ENCODE results near the gene MAX.

The MAX gene

GRCh38 chr14:65149116-65149515 is 46.8 kb upstream of the MAX start (continued):
- TF ChIP-seq ZBTB49 (tag by site-specific recombination; IDR thresholded peaks at IDR 0.05; ENCODE audit: low read depth) (no peak), ZNF701 (tag by site-specific recombination; IDR thresholded peaks at IDR 0.05) (no peak), ZNF843 (tag by site-specific recombination; IDR thresholded peaks at IDR 0.05) (no peak), ZNF558 (tag by site-specific recombination; IDR thresholded peaks at IDR 0.05) (no peak), ZNF626 (tag by site-specific recombination; IDR thresholded peaks at IDR 0.05) (no peak), ZNF341 (tag by site-specific recombination; IDR thresholded peaks at IDR 0.05; ENCODE audit: low read depth) (no peak), KLF10 (tag by site-specific recombination; IDR thresholded peaks at IDR 0.05) (no peak), ZNF155 (tag by site-specific recombination; IDR thresholded peaks at IDR 0.05) (no peak), ZBTB48 (tag by site-specific recombination; IDR thresholded peaks at IDR 0.05) (no peak), ZFHX2 (tag by site-specific recombination; conservative IDR thresholded peaks at IDR 0.05) (no peak), ZNF610 (tag by site-specific recombination; IDR thresholded peaks at IDR 0.05; ENCODE audit: borderline replicate concordance) (no peak), ZNF830 (tag by site-specific recombination; IDR thresholded peaks at IDR 0.05; ENCODE audit: low read depth) (no peak), ZNF132 (tag by site-specific recombination; IDR thresholded peaks at IDR 0.05; ENCODE audit: borderline replicate concordance) (no peak)

- H3K27ac ChIP-seq (ENCODE audit: extremely low read depth, low read depth, low read length), result no peak overlapping the region
- TF ChIP-seq ZNF48 (tag by site-specific recombination; IDR thresholded peaks at IDR 0.05), result no peak
- TF ChIP-seq ZBTB6 (tag by site-specific recombination; IDR thresholded peaks at IDR 0.05), result no peak
- TF ChIP-seq ZFHX2 (tag by site-specific recombination; conservative IDR thresholded peaks at IDR 0.05), result no peak
- TF ChIP-seq ZNF654 (tag by site-specific recombination; IDR thresholded peaks at IDR 0.05; ENCODE audit: low read depth), result no peak
- no peak for TF ChIP-seq HOXA7 (CRISPR knock-in tag; IDR thresholded peaks at IDR 0.05; ENCODE audit: borderline replicate concordance)
- no peak for TF ChIP-seq ZNF416 (tag by site-specific recombination; IDR thresholded peaks at IDR 0.05)
- TF ChIP-seq ZNF140 (tag by site-specific recombination; IDR thresholded peaks at IDR 0.05), result no peak
- TF ChIP-seq OSR2 (tag by site-specific recombination; IDR thresholded peaks at IDR 0.05), result no peak
- TF ChIP-seq ZNF707 (tag by site-specific recombination; IDR thresholded peaks at IDR 0.05), result no peak
- TF ChIP-seq ZNF292 (tag by site-specific recombination; IDR thresholded peaks at IDR 0.05; ENCODE audit: borderline replicate concordance, low read depth), result no peak
- ChIA-PET POLR2A (no interaction called here), CTCF (no interaction called here)
- no peak overlapping the region for H3K4me3 ChIP-seq (ENCODE audit: low read depth, low read length)
- H3K36me3 ChIP-seq (ENCODE audit: control insufficient read depth in 2 of 2, insufficient read depth in 1 of 2, low read length in 2 of 2), result no peaks in the 10 kb centered on the region
- no peaks in the 10 kb centered on the region for H3K9me3 ChIP-seq (ENCODE audit: control insufficient read depth, insufficient read depth, low read depth, low read length)
- no peaks in the 10 kb centered on the region for H3K4me1 ChIP-seq (ENCODE audit: control insufficient read depth, insufficient read depth, low read length)
Measured at GRCh38 chr14:65144170-65144569, 41.9 kb upstream of the MAX start.

- Histone ChIP-seq H3K36me3 (ENCODE audit: control insufficient read depth in 2 of 2, insufficient read depth in 1 of 2, low read length in 2 of 2) (no peaks in the 10 kb centered on the region), H3K4me1 (ENCODE audit: control insufficient read depth, insufficient read depth, low read length) (0 out of 2 replicates have a peak, but pooled peaks cover 1% of the 10 kb centered on the region), H3K4me3 (ENCODE audit: low read depth, low read length) (no peak overlapping the region), H3K27ac (ENCODE audit: extremely low read depth, low read depth, low read length) (no peak overlapping the region), H3K9me3 (ENCODE audit: control insufficient read depth, insufficient read depth, low read depth, low read length) (no peaks in the 10 kb centered on the region)
- ChIA-PET POLR2A (no interaction called here), CTCF (interaction anchor here (0.7 to 1.1 kb wide), 2 partner anchors 27 to 59 kb away, joined by 4 to 6 read pairs; no protein-coding TSS in a partner anchor)
- TF ChIP-seq CTCF (tag by site-specific recombination; IDR thresholded peaks at IDR 0.05) (no peak), ZNF843 (tag by site-specific recombination; IDR thresholded peaks at IDR 0.05) (no peak), ZSCAN18 (tag by site-specific recombination; IDR thresholded peaks at IDR 0.05) (no peak), AEBP2 (tag by site-specific recombination; IDR thresholded peaks at IDR 0.05; ENCODE audit: borderline replicate concordance) (no peak), ZNF624 (tag by site-specific recombination; IDR thresholded peaks at IDR 0.05) (no peak)
Measured at GRCh38 chr14:65142914-65143625, 40.8 kb upstream of the MAX start.
